Adipocyte (in vitro differentiated cells): Measurements from ENCODE around the gene CCT6B.

ENCODE experiments used
- DNase-seq: peaks from one replicate; pipeline ENCODE4 v3.0.0-alpha.2; 2015; ENCODE audit warnings: low read depth
- H3K27me3 ChIP-seq: replicated peaks from 2 replicates; pipeline ENCODE4 v1.7.0; 2013; ENCODE audit warnings: mild to moderate bottlenecking, low read length, moderate library complexity; ENCODE audit not compliant: control insufficient read depth, insufficient read depth
- H3K36me3 ChIP-seq: 2 replicates; pipeline ENCODE4 v1.7.0; 2013; ENCODE audit warnings: low read length, mild to moderate bottlenecking, moderate library complexity; ENCODE audit not compliant: control insufficient read depth, insufficient read depth, severe bottlenecking
- H3K4me1 ChIP-seq: 2 replicates; pipeline ENCODE4 v1.7.0; 2013; ENCODE audit warnings: mild to moderate bottlenecking, low read length, moderate library complexity; ENCODE audit not compliant: control insufficient read depth, insufficient read depth
- H3K4me3 ChIP-seq: 2 replicates; pipeline ENCODE4 v1.7.0; 2013; ENCODE audit warnings: mild to moderate bottlenecking, low read length, moderate library complexity
- H3K9ac ChIP-seq: 2 replicates; pipeline ENCODE4 v1.7.0; 2013; ENCODE audit warnings: mild to moderate bottlenecking, low read length, moderate library complexity
- H3K9me3 ChIP-seq: 2 replicates; pipeline ENCODE4 v1.7.0; 2013; ENCODE audit warnings: mild to moderate bottlenecking, low read length, moderate library complexity; ENCODE audit not compliant: control insufficient read depth

Gene CCT6B

DNA sequence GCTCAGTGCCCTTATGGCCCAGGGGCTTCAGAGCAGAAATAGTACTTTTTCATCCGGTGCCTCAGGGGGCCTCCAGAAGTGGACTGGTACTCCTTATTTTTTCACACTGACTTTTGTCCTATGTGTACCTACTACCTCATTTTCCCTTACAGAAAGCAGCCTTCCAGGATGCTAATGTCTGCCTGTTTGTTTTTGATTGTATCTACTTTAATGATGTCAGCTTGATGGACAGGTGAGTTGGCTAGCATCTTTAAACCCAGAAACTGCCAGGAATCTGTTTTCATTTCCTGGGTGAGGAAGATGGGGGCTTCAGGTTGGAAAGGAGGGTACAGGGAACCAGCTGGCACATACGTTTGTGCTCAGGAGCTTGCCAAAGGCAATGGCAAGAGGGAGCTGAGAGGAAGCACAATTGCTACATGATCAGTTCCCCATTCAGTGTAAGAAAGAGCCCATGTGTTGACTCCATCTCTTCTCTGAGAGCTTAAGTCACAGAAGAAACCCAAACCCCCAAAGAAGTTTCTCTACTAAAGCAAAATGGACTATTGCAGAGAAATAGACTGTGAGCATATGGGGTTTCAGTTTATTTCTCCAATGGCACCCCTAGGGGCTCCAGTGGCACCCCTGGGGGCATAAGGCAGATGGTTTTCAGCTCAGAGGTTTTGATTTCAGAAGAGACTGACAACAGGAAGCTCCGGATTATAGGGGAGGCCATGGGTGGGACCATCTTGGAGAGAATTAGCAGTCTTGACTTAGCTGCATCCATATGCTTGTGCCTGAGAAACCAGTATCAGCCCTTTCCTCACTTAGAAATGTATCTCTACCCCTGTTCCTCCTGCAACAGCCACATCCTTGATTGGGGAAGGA lies 35.4 kb upstream of the CCT6B start:
- Histone ChIP-seq H3K9me3 (no peaks in the 10 kb centered on the region), H3K36me3 (peaks cover 52% of the 10 kb centered on the region), H3K9ac (no peak overlapping the region), H3K4me3 (no peak overlapping the region), H3K27me3 (no peaks in the 10 kb centered on the region), H3K4me1 (peaks cover 8% of the 10 kb centered on the region)
- DNase-seq, result no peak

DNA sequence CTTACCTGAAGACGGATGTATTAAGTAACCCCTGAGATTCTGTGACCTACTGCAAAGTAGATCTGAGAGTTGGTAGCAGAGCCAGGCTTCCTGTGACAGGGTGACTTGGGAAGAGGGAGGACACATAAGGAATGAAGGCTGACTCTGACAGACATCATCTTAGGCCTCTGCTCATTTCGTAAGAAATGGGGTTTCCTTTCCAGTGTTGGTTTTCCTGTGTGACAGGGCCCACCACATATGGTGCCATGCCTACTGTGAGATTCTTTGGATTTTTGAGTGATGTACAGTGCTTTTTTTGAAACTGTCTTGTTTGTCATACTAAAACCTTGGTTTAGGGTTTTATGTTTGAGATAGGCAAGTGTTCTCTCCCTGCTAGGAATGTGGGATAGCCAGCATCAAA lies 31.8 kb upstream of the CCT6B start:
- no peak overlapping the region for H3K9ac ChIP-seq
- H3K9me3 ChIP-seq, result no peaks in the 10 kb centered on the region
- peaks cover 61% of the 10 kb centered on the region for H3K36me3 ChIP-seq
- no peaks in the 10 kb centered on the region for H3K27me3 ChIP-seq
- H3K4me1 ChIP-seq, result peaks cover 8% of the 10 kb centered on the region
- no peak for DNase-seq
- no peak overlapping the region for H3K4me3 ChIP-seq

DNA sequence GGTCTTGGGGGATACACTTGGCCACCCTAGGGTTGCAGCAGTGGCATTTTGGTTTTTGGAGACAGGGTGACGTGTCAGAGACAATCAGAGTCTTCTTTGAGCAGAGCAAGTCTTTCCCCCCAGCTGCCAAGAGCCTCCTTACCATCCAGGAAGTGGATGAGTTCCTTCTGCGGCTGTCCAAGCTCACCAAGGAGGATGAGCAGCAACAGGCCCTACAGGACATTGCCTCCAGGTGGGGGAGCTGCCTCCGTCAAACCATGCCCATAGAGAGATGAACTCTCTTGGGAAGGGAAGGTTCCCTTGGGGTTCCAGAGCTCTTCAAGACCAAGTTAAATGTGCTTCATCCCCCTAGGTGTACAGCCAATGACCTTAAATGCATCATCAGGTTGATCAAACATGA lies 30.3 kb upstream of the CCT6B start:
- H3K27me3 ChIP-seq, result no peaks in the 10 kb centered on the region
- DNase-seq, result no peak
- H3K4me1 ChIP-seq, result no peaks in the 10 kb centered on the region
- no peak overlapping the region for H3K9ac ChIP-seq
- no peaks in the 10 kb centered on the region for H3K9me3 ChIP-seq
- peaks cover 60% of the 10 kb centered on the region for H3K36me3 ChIP-seq
- H3K4me3 ChIP-seq, result no peak overlapping the region

DNA sequence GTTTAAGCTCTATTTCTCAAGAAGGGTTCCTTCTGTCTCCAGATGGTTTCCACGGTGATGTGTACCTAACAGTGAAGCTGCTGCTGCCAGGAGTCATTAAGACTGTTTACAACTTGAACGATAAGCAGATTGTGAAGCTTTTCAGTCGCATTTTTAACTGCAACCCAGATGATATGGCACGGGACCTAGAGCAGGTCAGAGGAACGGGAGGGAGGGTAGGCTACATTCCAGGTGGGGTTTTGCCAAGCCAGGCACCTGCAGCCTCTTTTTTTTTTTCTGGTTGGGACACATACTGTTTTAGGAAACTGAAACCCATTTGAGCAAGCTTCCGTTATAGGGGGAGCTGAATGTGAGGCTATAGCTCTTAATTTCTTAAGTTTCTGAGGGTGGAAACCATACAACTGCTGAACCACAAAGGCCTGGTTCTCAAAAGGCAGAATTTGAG lies 29.7 kb upstream of the CCT6B start:
- no peaks in the 10 kb centered on the region for H3K4me1 ChIP-seq
- H3K9ac ChIP-seq, result no peak overlapping the region
- no peaks in the 10 kb centered on the region for H3K9me3 ChIP-seq
- DNase-seq, result peak; percentile 31
- no peak overlapping the region for H3K4me3 ChIP-seq
- H3K27me3 ChIP-seq, result no peaks in the 10 kb centered on the region
- H3K36me3 ChIP-seq, result peaks cover 54% of the 10 kb centered on the region

DNA sequence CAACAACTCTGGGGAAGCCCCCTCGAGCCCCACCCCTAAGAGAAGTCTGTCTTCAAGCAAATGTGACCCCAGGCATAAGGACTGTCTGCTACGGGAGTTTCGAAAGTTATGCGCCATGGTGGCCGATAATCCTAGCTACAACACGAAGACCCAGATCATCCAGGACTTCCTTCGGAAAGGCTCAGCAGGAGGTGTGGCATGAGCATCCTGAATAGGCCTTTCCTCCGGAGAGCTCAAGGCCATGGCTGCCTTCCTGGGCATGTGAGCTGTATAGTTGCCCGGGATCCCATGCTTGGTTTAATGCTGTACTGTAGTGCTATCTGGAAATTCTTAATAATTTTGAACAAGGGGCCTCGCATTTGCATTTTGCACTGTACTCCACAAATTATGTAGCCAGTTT lies 28.2 kb upstream of the CCT6B start:
- H3K9me3 ChIP-seq, result no peaks in the 10 kb centered on the region
- no peaks in the 10 kb centered on the region for H3K4me1 ChIP-seq
- no peak overlapping the region for H3K9ac ChIP-seq
- DNase-seq, result no peak
- no peaks in the 10 kb centered on the region for H3K27me3 ChIP-seq
- peaks cover 40% of the 10 kb centered on the region for H3K36me3 ChIP-seq
- H3K4me3 ChIP-seq, result no peak overlapping the region

DNA sequence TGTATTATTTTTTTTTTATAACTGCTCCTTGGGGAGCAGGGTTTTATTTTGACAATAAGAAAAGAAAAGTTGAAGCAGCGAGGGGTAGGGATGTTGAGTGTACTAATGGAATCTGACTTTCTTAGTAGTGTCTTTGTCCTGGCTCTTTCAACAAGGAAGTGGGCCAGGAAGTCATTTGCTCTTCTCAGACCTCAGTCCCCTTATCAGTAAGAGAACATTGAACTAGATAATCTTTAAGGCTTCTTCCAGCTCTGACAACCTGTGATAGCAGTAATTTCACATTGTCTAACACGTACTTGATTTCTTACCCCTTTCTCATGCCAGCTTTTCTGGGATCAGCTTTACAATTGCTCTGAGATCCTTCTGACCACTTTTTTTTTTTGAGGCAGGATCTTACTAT lies 27.4 kb upstream of the CCT6B start:
- DNase-seq, result no peak
- Histone ChIP-seq H3K9ac (no peak overlapping the region), H3K27me3 (no peaks in the 10 kb centered on the region), H3K9me3 (no peaks in the 10 kb centered on the region), H3K4me3 (no peak overlapping the region), H3K36me3 (peaks cover 32% of the 10 kb centered on the region), H3K4me1 (no peaks in the 10 kb centered on the region)

DNA sequence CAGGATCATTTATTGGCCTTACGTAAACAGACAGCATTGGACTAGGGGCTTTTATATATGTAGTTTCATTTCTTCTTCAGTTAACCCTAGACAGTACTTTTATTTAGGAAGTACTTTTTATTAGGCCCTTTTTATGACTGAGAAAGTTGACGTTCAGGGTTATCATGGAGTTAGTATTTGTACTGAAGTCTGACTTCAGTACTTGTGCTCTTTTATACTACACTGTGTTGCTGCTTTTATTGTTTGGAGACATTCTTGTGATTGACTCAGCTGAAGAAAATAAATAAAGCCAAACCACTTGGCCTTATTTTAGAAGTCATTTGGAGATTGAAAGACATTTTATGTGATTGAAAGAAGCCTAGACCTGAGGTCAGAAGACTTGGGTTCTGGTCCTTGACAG lies 26.0 kb upstream of the CCT6B start:
- H3K4me3 ChIP-seq, result no peak overlapping the region
- H3K4me1 ChIP-seq, result no peaks in the 10 kb centered on the region
- H3K9ac ChIP-seq, result no peak overlapping the region
- H3K27me3 ChIP-seq, result no peaks in the 10 kb centered on the region
- no peaks in the 10 kb centered on the region for H3K9me3 ChIP-seq
- DNase-seq, result no peak
- H3K36me3 ChIP-seq, result peaks cover 24% of the 10 kb centered on the region

DNA sequence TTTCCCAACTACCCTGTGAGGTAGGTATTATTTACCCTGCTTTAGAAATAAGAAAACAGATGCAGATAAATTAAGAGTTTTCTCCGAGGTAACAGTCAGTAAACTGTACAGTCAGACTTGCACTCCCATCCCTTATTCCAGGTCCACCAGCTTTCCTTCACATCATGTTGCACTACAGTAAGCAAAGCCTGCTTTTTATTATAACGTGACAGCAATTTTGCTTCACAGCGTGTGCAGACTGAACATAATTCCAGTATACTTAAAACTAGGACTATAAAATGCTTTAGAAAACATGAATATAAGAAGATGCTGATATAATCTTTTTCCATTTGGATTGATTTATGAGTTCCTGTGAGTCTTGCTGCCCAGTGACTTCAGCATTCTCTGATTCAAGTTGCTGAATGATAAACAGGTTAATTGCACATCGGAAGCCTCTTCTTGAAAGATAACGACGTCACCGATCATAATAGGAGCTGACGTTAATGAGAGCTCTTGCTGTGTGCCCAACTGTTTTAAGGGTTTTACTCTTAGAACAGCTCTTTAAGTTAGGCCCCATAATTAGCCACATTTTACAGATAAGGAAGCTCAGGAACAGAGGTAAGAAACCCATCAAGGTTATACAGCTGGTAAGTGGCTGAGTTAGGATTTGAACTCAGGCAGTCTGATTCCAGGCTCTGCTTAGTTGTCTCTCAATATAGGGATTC lies 20.4 kb upstream of the CCT6B start:
- peak overlapping the region; percentile 84 for H3K4me3 ChIP-seq
- H3K27me3 ChIP-seq, result no peaks in the 10 kb centered on the region
- peak overlapping the region; percentile 96 for H3K9ac ChIP-seq
- H3K36me3 ChIP-seq, result no peaks in the 10 kb centered on the region
- DNase-seq, result peak; percentile 54
- peaks cover 18% of the 10 kb centered on the region for H3K4me1 ChIP-seq
- no peaks in the 10 kb centered on the region for H3K9me3 ChIP-seq

DNA sequence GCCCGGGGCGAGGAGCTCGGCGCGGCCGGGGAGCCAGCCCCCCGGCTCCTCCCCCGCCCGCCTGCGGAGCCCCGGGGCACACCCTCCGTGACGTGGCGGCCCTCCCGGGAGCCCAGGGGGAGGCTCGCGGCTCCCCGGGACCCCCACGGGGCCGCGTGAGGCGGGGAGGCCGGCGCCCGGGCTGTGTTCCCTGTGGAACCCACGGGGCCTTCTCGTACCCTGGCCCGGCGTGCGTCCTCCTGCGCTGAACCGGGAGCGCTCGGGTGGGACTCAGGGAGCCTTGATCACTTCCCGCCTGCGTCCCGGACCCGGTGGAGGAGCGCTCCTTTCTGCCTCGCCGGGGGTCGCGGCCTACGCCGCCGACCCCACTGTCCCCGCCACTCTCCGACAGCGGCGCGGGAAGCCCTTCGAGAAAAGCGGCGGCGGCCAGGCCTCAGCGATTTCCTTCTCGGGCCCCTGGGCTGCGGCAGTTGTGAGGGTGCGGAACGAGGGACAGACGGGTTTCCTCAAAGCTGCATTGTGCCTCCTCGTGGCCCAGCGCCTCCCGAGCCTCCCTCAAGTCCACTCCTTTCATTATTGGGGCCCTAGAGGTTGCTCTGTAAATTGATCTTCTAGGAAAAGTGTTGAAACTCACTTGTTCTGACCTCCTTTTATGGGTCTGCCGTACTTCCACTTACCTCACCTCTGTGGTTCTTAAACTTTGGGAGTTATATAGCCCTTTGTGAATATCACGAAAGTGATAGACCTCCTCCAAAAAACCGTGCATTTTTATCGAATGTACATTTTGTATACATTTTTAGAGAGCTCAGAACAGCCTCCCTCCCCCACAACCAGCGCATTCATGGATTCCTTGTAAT lies 19.6 kb upstream of the CCT6B start:
- Histone ChIP-seq H3K9me3 (no peaks in the 10 kb centered on the region), H3K4me3 (peak overlapping the region; percentile 84), H3K4me1 (peaks cover 18% of the 10 kb centered on the region), H3K9ac (peak overlapping the region; percentile 96), H3K36me3 (no peaks in the 10 kb centered on the region), H3K27me3 (no peaks in the 10 kb centered on the region)
- DNase-seq, result peak; percentile 90

DNA sequence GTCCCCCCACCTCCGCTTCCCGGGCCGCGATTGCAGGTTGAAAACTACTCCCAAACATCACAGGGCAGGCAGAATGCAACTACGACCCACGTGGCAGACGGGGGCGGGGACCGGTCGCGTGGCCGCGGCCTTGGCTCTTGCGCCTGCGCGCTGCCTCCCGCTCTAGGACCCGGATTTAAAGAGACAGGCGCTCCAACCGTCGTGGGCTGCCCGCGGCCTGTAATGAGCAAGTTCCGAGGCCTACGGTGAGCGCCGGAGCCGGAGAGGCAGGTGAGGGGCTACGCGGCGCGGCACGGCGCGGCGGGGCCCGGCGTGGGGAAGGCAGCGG lies 19.1 kb upstream of the CCT6B start, which contains the start of gene LIG3:
LIG3 (plus strand) TSS at position 160 of the 328 bp plus-strand sequence. CDS start 2,494 bp downstream, outside the sequence.
- peak within 1 kb of the TSS; percentile 96 for H3K9ac ChIP-seq
- peak; percentile 97 for DNase-seq
- H3K4me3 ChIP-seq, result peak within 1 kb of the TSS; percentile 84
- H3K36me3 ChIP-seq, result no peaks in the 10 kb centered on the region
- no peaks in the 10 kb centered on the region for H3K9me3 ChIP-seq
- peaks cover 18% of the 10 kb centered on the region for H3K4me1 ChIP-seq
- H3K27me3 ChIP-seq, result no peaks in the 10 kb centered on the region
